ENCODE data around the gene PKN1. TPM values are rescaled to one million over a fixed set of nuclear protein-coding genes. Genes with fewer than 3 reads are reported as not detected.

The PKN1 gene
- total and polyA plus RNA-seq, 2 experiments from 2014 or later: 86.8 to 201 TPM

GRCh38 chr19:14385492-14385891, 47.6 kb upstream of the PKN1 start (continued):
- no peak for TF ChIP-seq EZH2 (IDR thresholded peaks at IDR 0.05; ENCODE audit: low read depth, unreplicated experiment)
- no peak for TF ChIP-seq NANOG (IDR thresholded peaks at IDR 0.05; ENCODE audit: borderline replicate concordance)
- no peak for TF ChIP-seq ZNF462 (CRISPR knock-in tag; IDR thresholded peaks at IDR 0.05)

DNA sequence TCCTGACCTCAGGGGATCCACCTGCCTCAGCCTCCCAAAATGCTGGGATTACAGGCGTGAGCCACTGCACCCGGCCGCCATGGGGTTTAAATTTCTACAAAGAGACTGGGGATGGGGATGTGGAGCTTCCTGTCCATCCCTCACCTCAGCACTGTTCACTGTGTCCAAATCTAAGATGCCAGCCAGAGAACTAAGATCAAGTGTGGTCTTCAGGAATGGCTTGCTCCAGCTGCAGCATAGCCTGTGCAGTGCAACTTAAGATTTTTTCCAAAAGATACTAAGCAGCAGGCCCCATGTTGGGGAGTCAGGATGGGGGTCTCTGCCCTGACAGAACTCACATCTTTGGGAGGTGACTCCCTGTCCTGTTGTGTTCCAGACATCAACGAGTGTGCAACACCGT, 42.6 kb upstream of the PKN1 start:
- no peak overlapping the region for H3K4me3 Mint-ChIP-seq
- Histone ChIP-seq H3K9me2 (ENCODE audit: insufficient read depth) (no peaks in the 10 kb centered on the region), H2AFZ (no peak overlapping the region), H3K4me1 (ENCODE audit: insufficient read depth) (no peaks in the 10 kb centered on the region), H3K27ac (ENCODE audit: low read depth) (no peak overlapping the region), H3K4me3 (no peak overlapping the region), H4K20me1 (replicated peaks; ENCODE audit: insufficient read depth) (no peaks in the 10 kb centered on the region), H3K36me3 (ENCODE audit: insufficient read depth) (no peaks in the 10 kb centered on the region), H3F3A (replicated peaks; ENCODE audit: low read depth) (no peaks in the 10 kb centered on the region), H3K79me2 (replicated peaks; ENCODE audit: insufficient read depth) (no peaks in the 10 kb centered on the region), H3K4me2 (no peak overlapping the region), H3K27me3 (ENCODE audit: insufficient read depth) (no peaks in the 10 kb centered on the region)
- no peak for ATAC-seq
- no peak for DNase-seq (ENCODE audit: low spot score)
- no peaks in the 10 kb centered on the region; the same call in 2 of the 3 replicates for H3K9me3 Mint-ChIP-seq
- H3K4me1 Mint-ChIP-seq: peaks cover 9% of the 10 kb centered on the region
- no peaks in the 10 kb centered on the region for H3K36me3 Mint-ChIP-seq (ENCODE audit: low read depth)
- no peak overlapping the region for H3K27ac Mint-ChIP-seq
- H3K27me3 Mint-ChIP-seq (ENCODE audit: insufficient read depth, low read depth, poor library complexity): peaks cover 9% of the 10 kb centered on the region
- no peak for TF ChIP-seq ZNF331 (CRISPR knock-in tag; IDR thresholded peaks at IDR 0.05; ENCODE audit: low read depth)
- no peak for TF ChIP-seq ZNF462 (CRISPR knock-in tag; IDR thresholded peaks at IDR 0.05)
- TF ChIP-seq, protein P1, sequence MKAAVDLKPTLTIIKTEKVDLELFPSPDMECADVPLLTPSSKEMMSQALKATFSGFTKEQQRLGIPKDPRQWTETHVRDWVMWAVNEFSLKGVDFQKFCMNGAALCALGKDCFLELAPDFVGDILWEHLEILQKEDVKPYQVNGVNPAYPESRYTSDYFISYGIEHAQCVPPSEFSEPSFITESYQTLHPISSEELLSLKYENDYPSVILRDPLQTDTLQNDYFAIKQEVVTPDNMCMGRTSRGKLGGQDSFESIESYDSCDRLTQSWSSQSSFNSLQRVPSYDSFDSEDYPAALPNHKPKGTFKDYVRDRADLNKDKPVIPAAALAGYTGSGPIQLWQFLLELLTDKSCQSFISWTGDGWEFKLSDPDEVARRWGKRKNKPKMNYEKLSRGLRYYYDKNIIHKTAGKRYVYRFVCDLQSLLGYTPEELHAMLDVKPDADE (IDR thresholded peaks at IDR 0.05): no peak
- no peak for TF ChIP-seq EZH2phosphoT487 (IDR thresholded peaks at IDR 0.05; ENCODE audit: unreplicated experiment)
